Mammary epithelial cell (primary cell): Measurements from ENCODE around the gene MYL10.

ENCODE experiments used
- EZH2 ChIP-seq: IDR thresholded peaks from 2 replicates; pipeline ENCODE4 v1.6.1; 2012; ENCODE audit warnings: low read length, inconsistent platforms, borderline replicate concordance
- TF ChIP-seq, protein P1 (sequence below), 2 donors: IDR thresholded peaks in 1 of 2; conservative IDR thresholded peaks in 1 of 2; 2 replicates each; pipeline ENCODE4 v1.5.1; 2011 to 2012; ENCODE audit warnings: inconsistent platforms in 2 of 2, low read length in 2 of 2, mild to moderate bottlenecking in 2 of 2, control low read depth in 1 of 2, low read depth in 1 of 2; ENCODE audit not compliant: insufficient read depth in 1 of 2; ENCODE audit errors: extremely low read depth in 1 of 2

DNA sequence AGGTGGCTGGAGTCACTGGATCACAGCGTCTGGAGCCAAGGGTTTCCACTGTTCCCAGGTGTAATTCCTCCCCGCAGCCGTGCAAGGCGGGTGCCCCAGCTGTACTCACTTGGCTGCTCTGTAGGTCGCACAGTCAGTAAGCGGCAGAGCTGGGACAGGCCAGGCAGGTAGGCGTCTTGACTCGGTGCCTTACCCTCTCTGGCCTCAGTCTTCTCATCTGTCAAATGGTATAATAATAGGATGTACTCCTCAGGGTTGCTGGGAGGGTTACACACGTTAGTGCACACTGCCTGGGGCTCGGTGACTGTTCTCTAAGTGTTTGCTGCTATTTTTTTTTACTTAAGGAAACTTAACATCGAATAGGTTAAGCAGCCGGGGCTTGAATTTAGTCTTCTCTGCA, 27.0 kb downstream of the MYL10 start:
- TF ChIP-seq, protein P1, sequence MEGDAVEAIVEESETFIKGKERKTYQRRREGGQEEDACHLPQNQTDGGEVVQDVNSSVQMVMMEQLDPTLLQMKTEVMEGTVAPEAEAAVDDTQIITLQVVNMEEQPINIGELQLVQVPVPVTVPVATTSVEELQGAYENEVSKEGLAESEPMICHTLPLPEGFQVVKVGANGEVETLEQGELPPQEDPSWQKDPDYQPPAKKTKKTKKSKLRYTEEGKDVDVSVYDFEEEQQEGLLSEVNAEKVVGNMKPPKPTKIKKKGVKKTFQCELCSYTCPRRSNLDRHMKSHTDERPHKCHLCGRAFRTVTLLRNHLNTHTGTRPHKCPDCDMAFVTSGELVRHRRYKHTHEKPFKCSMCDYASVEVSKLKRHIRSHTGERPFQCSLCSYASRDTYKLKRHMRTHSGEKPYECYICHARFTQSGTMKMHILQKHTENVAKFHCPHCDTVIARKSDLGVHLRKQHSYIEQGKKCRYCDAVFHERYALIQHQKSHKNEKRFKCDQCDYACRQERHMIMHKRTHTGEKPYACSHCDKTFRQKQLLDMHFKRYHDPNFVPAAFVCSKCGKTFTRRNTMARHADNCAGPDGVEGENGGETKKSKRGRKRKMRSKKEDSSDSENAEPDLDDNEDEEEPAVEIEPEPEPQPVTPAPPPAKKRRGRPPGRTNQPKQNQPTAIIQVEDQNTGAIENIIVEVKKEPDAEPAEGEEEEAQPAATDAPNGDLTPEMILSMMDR (conservative IDR thresholded peaks at IDR 0.05 in 1 of 2, IDR thresholded peaks at IDR 0.05 in 1 of 2; ENCODE audit: extremely low read depth in 1 of 2, insufficient read depth in 1 of 2, low read depth in 1 of 2, low read length in 2 of 2), result no peak
- TF ChIP-seq EZH2, result no peak
